Liver (tissue), 9 donors: Measurements from ENCODE around the gene PHKB. TPM values are rescaled to one million over a fixed set of nuclear protein-coding genes. Genes with fewer than 3 reads are reported as not detected.

Experiments
- DNase-seq: peaks from one replicate; pipeline ENCODE4 v3.0.0-alpha.2; 2017; ENCODE audit warnings: low spot score
- H3K27ac ChIP-seq, 2 donors: one replicate each; pipeline ENCODE4 v1.7.0; 2013; ENCODE audit warnings: inconsistent platforms in 2 of 2, low read length in 2 of 2, control low read depth in 1 of 2, low read depth in 1 of 2, mild to moderate bottlenecking in 1 of 2
- H3K27me3 ChIP-seq, 4 donors: one replicate each; pipeline versions ENCODE4 v1.6.1 to v1.7.0; 2013; ENCODE audit warnings: low read length in 3 of 4, inconsistent platforms in 1 of 4, mild to moderate bottlenecking in 1 of 4, moderate library complexity in 1 of 4; ENCODE audit not compliant: control insufficient read depth in 4 of 4, insufficient read depth in 4 of 4
- H3K36me3 ChIP-seq, 4 donors: one replicate each; pipeline versions ENCODE4 v1.6.1 to v1.7.0; 2013; ENCODE audit warnings: low read length in 3 of 4, mild to moderate bottlenecking in 3 of 4, low read depth in 1 of 4, moderate library complexity in 1 of 4; ENCODE audit not compliant: control insufficient read depth in 4 of 4, insufficient read depth in 3 of 4
- H3K4me1 ChIP-seq, 4 donors: one replicate each; pipeline versions ENCODE4 v1.6.1 to v1.7.0; 2013; ENCODE audit warnings: low read length in 3 of 4, mild to moderate bottlenecking in 3 of 4, moderate library complexity in 1 of 4; ENCODE audit not compliant: control insufficient read depth in 4 of 4, insufficient read depth in 4 of 4
- H3K4me3 ChIP-seq, 3 donors: one replicate each; pipeline versions ENCODE4 v1.6.1 to v1.7.0; 2013; ENCODE audit warnings: low read length in 3 of 3, control low read depth in 1 of 3, low read depth in 1 of 3, mild to moderate bottlenecking in 1 of 3
- H3K9ac ChIP-seq, 2 donors: one replicate each; pipeline ENCODE4 v1.7.0; 2013; ENCODE audit warnings: low read length in 2 of 2, mild to moderate bottlenecking in 2 of 2, moderate library complexity in 2 of 2, control low read depth in 1 of 2, low read depth in 1 of 2
- H3K9me3 ChIP-seq, 4 donors: one replicate each; pipeline versions ENCODE4 v1.6.1 to v1.7.0; 2013; ENCODE audit warnings: low read length in 3 of 4; ENCODE audit not compliant: control insufficient read depth in 4 of 4
- EGR1 ChIP-seq, 2 donors: IDR thresholded peaks; 2 replicates each; pipeline ENCODE4 v1.6.1; 2016 to 2018; ENCODE audit warnings: antibody characterized with exemption in 2 of 2, low read depth in 2 of 2
- FOXA1 ChIP-seq: IDR thresholded peaks from 2 replicates; pipeline ENCODE4 v1.6.1; 2016; ENCODE audit warnings: antibody characterized with exemption
- FOXA2 ChIP-seq: IDR thresholded peaks from 2 replicates; pipeline ENCODE4 v1.6.1; 2016; ENCODE audit warnings: antibody characterized with exemption
- GABPA ChIP-seq, 2 donors: IDR thresholded peaks in 1 of 2; conservative IDR thresholded peaks in 1 of 2; 2 replicates each; pipeline ENCODE4 v1.6.1; 2016; ENCODE audit warnings: antibody characterized with exemption in 2 of 2, mild to moderate bottlenecking in 1 of 2, moderate library complexity in 1 of 2
- HNF4A ChIP-seq, 2 donors: conservative IDR thresholded peaks; 2 replicates each; pipeline ENCODE4 v1.6.1; 2016; ENCODE audit warnings: antibody characterized with exemption in 2 of 2, mild to moderate bottlenecking in 2 of 2
- HNF4G ChIP-seq: IDR thresholded peaks from 2 replicates; pipeline ENCODE4 v1.6.1; 2016; ENCODE audit warnings: antibody characterized with exemption
- JUND ChIP-seq, 2 donors: IDR thresholded peaks; 2 replicates each; pipeline ENCODE4 v1.6.1; 2016; ENCODE audit warnings: antibody characterized with exemption in 2 of 2
- NR2F2 ChIP-seq: IDR thresholded peaks from 2 replicates; pipeline ENCODE4 v1.6.1; 2016; ENCODE audit warnings: antibody characterized with exemption
- RAD21 ChIP-seq, 2 donors: IDR thresholded peaks; 2 replicates each; pipeline ENCODE4 v1.6.1; 2016; ENCODE audit warnings: antibody characterized with exemption in 2 of 2, mild to moderate bottlenecking in 2 of 2
- RXRA ChIP-seq, 2 donors: IDR thresholded peaks; 2 replicates each; pipeline ENCODE4 v1.6.1; 2017 to 2018; ENCODE audit warnings: antibody characterized with exemption in 2 of 2, mild to moderate bottlenecking in 1 of 2
- SP1 ChIP-seq: IDR thresholded peaks from 2 replicates; pipeline ENCODE4 v1.6.1; 2018; ENCODE audit warnings: antibody characterized with exemption, mild to moderate bottlenecking
- TAF1 ChIP-seq: conservative IDR thresholded peaks from 2 replicates; pipeline ENCODE4 v1.6.1; 2016; ENCODE audit warnings: antibody characterized with exemption, mild to moderate bottlenecking
- YY1 ChIP-seq: IDR thresholded peaks from 2 replicates; pipeline ENCODE4 v1.6.1; 2016; ENCODE audit warnings: antibody characterized with exemption, mild to moderate bottlenecking
- whole genome bisulfite sequencing: extraction: QIAGEN DNeasy Blood & Tissue Kit; methylation state at CpG from one replicate; pipeline ENCODE4 v1.1.7; 2013; 5-methylcytosine and 5-hydroxymethylcytosine counted together
- polyA plus RNA-seq, 2 donors: library from polyadenylated mRNA; stranded (reverse) in 1 of 2; unstranded in 1 of 2; fragments of 200-250 nt in 1 of 2; fragments of >200 nt in 1 of 2; fragmentation: Nextera tagmentation in 1 of 2; extraction: Ambion mirVana in 1 of 2; gene quantifications; one replicate each; pipeline versions ENCODE4 v1.2.1 to v1.2.3, GENCODE V29; 2013 to 2015
- total RNA-seq, 2 donors: library from RNA; depleted of rRNA; stranded (reverse); fragments of >200 nt; gene quantifications; one replicate each; pipeline ENCODE4 v1.2.3, GENCODE V29; 2014
- TF ChIP-seq, protein P1 (sequence below): IDR thresholded peaks from 2 replicates; pipeline ENCODE4 v1.6.1; 2016; ENCODE audit warnings: antibody characterized with exemption
- TF ChIP-seq, protein P2 (sequence below): IDR thresholded peaks from 2 replicates; pipeline ENCODE4 v1.6.1; 2016; ENCODE audit warnings: antibody characterized with exemption
- TF ChIP-seq, protein P3 (sequence below): fragments of 150-350 bp; IDR thresholded peaks from 2 replicates; pipeline ENCODE4 v1.5.1; 2017; ENCODE audit warnings: improper control_type of control experiment, low read depth, low read length; ENCODE audit not compliant: missing input control
- donor health status: healthy.
- donor health status: healthy.
- donor health status: healthy.
- donor health status: healthy.
- donor health status: healthy.

Gene PHKB
- total and polyA plus RNA-seq, 4 donors: 13.2 to 49.1 (median 29.0) TPM

DNA sequence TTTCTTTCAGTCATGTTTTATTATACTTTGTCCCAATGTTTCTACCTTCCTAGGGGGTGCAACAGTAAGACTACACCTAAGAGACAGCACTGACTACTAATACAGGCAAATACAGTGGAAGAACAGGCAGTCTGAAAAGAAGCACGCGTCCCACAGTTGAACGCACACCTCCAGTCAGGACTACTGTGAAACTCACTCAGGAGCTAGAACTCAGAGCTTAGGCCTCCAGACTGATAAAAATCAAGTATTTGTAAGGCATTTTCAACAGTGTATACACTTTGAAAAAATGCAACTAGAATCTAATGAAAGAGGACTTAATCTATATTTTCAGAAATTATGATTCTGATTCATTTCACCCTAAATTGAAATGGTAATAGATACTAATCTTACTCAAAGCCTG is 14.7 kb upstream of the PHKB start (continued):
- TF ChIP-seq RAD21 (IDR thresholded peaks at IDR 0.05) (no peak), JUND (IDR thresholded peaks at IDR 0.05) (no peak)

DNA sequence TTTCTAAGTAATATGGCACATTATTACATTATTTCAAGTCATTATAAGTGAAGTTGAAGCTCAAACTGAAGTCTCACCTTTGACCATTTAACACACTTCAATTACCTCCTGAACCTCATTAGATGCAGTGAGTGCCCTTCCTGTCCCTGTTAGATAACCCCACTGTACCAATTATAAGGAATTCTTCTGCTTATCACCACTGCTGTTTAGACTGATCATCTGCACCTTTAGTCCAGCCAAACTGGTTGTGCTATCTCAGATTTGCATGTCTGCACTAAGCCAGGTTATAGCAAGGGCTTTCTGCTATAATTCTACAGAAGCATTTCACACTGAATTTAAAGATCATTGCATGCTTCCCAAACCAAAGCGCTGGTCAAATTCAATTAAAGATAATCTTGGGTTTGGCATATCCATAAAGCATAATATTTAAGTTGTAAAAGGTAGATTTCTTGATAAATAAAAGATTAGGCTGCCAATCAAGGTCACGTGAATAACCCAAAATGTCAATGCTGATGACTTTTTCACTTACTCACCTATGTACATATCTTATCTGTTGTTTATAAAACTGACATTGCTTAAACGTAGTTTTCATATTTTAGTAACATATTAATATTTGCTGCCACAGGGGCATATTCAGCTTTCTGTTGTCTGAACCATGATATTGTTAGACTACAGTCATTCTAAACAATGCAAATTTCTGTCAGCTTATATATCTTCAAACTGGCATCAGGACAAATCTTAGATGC is 12.1 kb upstream of the PHKB start:
- DNase-seq: no peak

DNA sequence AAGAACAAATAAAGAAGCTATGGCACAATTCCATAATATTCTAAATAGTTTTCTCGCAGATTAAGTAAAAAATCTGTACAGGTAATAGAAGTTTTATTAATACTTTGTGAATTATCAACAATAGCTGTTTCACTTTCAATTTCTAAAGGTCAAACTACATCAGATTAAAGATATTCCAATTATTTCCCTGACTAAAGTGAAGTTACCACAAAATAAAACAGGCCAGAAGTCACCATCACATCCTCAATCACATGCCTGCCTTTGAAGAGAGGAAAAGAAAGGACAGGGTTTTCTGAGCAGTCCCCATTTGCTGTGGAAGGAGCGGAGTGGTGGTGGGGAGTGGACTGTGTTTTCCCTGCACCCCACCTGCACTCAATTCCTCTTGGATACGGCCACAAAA is 11.3 kb upstream of the PHKB start:
- Histone ChIP-seq H3K4me1 (peaks cover 0 to 8% (median 3%) of the 10 kb centered on the region in 4 donors), H3K27me3 (no peaks in the 10 kb centered on the region), H3K36me3 (peaks cover 0 to 33% (median 11%) of the 10 kb centered on the region in 4 donors), H3K9ac (no peak overlapping the region), H3K27ac (no peak overlapping the region), H3K9me3 (no peaks in the 10 kb centered on the region), H3K4me3 (no peak overlapping the region)
- no peak for TF ChIP-seq SP1
- TF ChIP-seq HNF4A (conservative IDR thresholded peaks at IDR 0.05): no peak
- TF ChIP-seq HNF4G: no peak
- TF ChIP-seq RAD21 (IDR thresholded peaks at IDR 0.05): no peak
- no peak for TF ChIP-seq RXRA (IDR thresholded peaks at IDR 0.05)
- TF ChIP-seq TAF1: no peak
- TF ChIP-seq, protein P1, sequence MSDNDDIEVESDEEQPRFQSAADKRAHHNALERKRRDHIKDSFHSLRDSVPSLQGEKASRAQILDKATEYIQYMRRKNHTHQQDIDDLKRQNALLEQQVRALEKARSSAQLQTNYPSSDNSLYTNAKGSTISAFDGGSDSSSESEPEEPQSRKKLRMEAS: no peak
- TF ChIP-seq, protein P2, sequence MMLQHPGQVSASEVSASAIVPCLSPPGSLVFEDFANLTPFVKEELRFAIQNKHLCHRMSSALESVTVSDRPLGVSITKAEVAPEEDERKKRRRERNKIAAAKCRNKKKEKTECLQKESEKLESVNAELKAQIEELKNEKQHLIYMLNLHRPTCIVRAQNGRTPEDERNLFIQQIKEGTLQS: no peak
- TF ChIP-seq, protein P3, sequence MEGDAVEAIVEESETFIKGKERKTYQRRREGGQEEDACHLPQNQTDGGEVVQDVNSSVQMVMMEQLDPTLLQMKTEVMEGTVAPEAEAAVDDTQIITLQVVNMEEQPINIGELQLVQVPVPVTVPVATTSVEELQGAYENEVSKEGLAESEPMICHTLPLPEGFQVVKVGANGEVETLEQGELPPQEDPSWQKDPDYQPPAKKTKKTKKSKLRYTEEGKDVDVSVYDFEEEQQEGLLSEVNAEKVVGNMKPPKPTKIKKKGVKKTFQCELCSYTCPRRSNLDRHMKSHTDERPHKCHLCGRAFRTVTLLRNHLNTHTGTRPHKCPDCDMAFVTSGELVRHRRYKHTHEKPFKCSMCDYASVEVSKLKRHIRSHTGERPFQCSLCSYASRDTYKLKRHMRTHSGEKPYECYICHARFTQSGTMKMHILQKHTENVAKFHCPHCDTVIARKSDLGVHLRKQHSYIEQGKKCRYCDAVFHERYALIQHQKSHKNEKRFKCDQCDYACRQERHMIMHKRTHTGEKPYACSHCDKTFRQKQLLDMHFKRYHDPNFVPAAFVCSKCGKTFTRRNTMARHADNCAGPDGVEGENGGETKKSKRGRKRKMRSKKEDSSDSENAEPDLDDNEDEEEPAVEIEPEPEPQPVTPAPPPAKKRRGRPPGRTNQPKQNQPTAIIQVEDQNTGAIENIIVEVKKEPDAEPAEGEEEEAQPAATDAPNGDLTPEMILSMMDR: no peak
- no peak for TF ChIP-seq NR2F2
- no peak for TF ChIP-seq EGR1 (IDR thresholded peaks at IDR 0.05; ENCODE audit: low read depth in 2 of 2)
- no peak for TF ChIP-seq GABPA (IDR thresholded peaks at IDR 0.05 in 1 of 2, conservative IDR thresholded peaks at IDR 0.05 in 1 of 2)
- no peak for TF ChIP-seq YY1
- no peak for TF ChIP-seq FOXA2
- TF ChIP-seq FOXA1: no peak
- TF ChIP-seq JUND (IDR thresholded peaks at IDR 0.05): no peak
- no peak for DNase-seq
- 95% methylated on average over 3 of the region's 3 CpGs for WGBS

More for the DNA sequence above, 12.1 kb upstream of the PHKB start:
- TF ChIP-seq, protein P1: no peak
- TF ChIP-seq GABPA (IDR thresholded peaks at IDR 0.05 in 1 of 2, conservative IDR thresholded peaks at IDR 0.05 in 1 of 2): no peak
- TF ChIP-seq TAF1: no peak
- TF ChIP-seq EGR1 (IDR thresholded peaks at IDR 0.05; ENCODE audit: low read depth in 2 of 2): no peak
- TF ChIP-seq, protein P2: no peak
- no peak for TF ChIP-seq SP1
- no peak for TF ChIP-seq HNF4G
- no peak for TF ChIP-seq RAD21 (IDR thresholded peaks at IDR 0.05)
- no peak for TF ChIP-seq FOXA1
- Histone ChIP-seq H3K4me3 (no peak overlapping the region), H3K9me3 (no peaks in the 10 kb centered on the region), H3K36me3 (peaks cover 0 to 31% (median 11%) of the 10 kb centered on the region in 4 donors), H3K27me3 (no peaks in the 10 kb centered on the region), H3K9ac (no peak overlapping the region), H3K4me1 (peaks cover 0 to 8% (median 3%) of the 10 kb centered on the region in 4 donors), H3K27ac (no peak overlapping the region)
- WGBS: 85% methylated on average over 3 of the region's 3 CpGs
